ENCODE data around the gene ITIH6. TPM values are rescaled to one million over a fixed set of nuclear protein-coding genes. Genes with fewer than 3 reads are reported as not detected.

The ITIH6 gene
- total RNA-seq, 1 donor: not detected

DNA sequence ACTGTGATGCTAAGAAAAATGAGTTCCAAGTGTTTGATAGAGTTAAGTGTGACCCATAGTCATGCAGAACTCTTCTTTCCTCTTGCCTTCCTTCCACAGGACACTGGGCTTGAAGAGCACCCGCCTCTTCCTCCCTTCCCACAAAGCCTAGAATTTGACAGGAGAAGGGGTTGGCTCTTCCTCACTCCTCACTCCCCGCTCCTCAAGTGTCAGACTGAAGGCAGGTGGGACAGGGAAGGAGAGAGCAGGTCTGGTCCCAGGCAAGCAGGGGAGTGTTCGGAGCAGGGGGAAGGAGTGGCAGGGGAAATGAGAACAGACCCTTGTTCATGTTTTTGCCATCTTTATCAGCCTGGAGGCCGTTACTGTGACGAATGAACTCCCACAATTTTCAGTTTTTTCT, 20.2 kb upstream of the ITIH6 start:
- Histone ChIP-seq H3K4me1 (ENCODE audit: insufficient read depth, low read length) (no peaks in the 10 kb centered on the region), H3K4me2 (ENCODE audit: insufficient read depth, low read length) (no peak overlapping the region), H3K27ac (ENCODE audit: low read depth, low read length) (no peak overlapping the region), H4K20me1 (ENCODE audit: insufficient read depth, low read length) (peaks cover 13% of the 10 kb centered on the region), H3K9me3 (ENCODE audit: low read depth, low read length) (no peaks in the 10 kb centered on the region), H3K79me2 (ENCODE audit: insufficient read depth, low read length) (no peaks in the 10 kb centered on the region), H3K36me3 (ENCODE audit: insufficient read depth, low read length) (peaks cover 28% of the 10 kb centered on the region), H3K27me3 (ENCODE audit: insufficient read depth, low read length) (no peaks in the 10 kb centered on the region), H3K4me3 (ENCODE audit: insufficient read depth, low read length) (no peak overlapping the region), H2AFZ (ENCODE audit: low read length) (no peak overlapping the region)
- no peak for DNase-seq (ENCODE audit: insufficient read length, low spot score, missing footprints)
- TF ChIP-seq, protein P1, sequence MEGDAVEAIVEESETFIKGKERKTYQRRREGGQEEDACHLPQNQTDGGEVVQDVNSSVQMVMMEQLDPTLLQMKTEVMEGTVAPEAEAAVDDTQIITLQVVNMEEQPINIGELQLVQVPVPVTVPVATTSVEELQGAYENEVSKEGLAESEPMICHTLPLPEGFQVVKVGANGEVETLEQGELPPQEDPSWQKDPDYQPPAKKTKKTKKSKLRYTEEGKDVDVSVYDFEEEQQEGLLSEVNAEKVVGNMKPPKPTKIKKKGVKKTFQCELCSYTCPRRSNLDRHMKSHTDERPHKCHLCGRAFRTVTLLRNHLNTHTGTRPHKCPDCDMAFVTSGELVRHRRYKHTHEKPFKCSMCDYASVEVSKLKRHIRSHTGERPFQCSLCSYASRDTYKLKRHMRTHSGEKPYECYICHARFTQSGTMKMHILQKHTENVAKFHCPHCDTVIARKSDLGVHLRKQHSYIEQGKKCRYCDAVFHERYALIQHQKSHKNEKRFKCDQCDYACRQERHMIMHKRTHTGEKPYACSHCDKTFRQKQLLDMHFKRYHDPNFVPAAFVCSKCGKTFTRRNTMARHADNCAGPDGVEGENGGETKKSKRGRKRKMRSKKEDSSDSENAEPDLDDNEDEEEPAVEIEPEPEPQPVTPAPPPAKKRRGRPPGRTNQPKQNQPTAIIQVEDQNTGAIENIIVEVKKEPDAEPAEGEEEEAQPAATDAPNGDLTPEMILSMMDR (IDR thresholded peaks at IDR 0.05; ENCODE audit: extremely low read depth, low read depth, low read length): no peak

DNA sequence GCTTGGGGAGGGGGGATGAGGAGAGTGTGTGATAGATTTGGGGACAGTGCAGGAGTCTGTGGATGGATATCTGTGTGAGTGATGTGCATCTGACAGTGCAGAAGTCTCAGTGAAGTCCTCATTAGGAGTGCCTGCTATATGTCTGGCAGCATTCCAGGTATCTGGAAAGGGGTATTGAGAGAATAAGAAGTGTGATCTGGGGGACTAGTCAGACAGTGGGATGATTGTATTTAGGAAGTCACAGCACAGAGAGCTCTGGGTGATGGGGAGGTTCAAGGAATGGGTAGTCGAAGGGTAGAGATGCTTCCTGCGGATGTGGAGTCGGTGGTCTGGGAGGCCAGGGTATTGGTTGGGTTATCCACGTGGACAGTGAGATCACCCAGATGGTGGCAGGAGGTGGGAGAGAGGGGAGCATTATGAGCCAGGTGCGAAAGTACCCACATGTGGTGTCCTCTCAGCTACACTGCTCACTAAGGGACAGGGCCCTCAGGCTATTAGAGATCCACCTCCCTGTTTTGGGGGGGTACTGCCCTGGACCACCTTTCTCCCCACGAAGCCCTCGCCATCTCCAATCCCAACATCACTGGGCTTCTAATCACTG, 19.3 kb upstream of the ITIH6 start:
- no peak overlapping the region for H3K4me3 ChIP-seq (ENCODE audit: insufficient read depth, low read length)
- H3K79me2 ChIP-seq (ENCODE audit: insufficient read depth, low read length): no peaks in the 10 kb centered on the region
- peaks cover 21% of the 10 kb centered on the region for H4K20me1 ChIP-seq (ENCODE audit: insufficient read depth, low read length)
- DNase-seq (ENCODE audit: insufficient read length, low spot score, missing footprints): no peak
- peaks cover 33% of the 10 kb centered on the region for H3K36me3 ChIP-seq (ENCODE audit: insufficient read depth, low read length)
- no peaks in the 10 kb centered on the region for H3K27me3 ChIP-seq (ENCODE audit: insufficient read depth, low read length)
- H3K4me1 ChIP-seq (ENCODE audit: insufficient read depth, low read length): no peaks in the 10 kb centered on the region
- no peak overlapping the region for H3K4me2 ChIP-seq (ENCODE audit: insufficient read depth, low read length)
- no peak overlapping the region for H2AFZ ChIP-seq (ENCODE audit: low read length)
- H3K27ac ChIP-seq (ENCODE audit: low read depth, low read length): no peak overlapping the region
- no peaks in the 10 kb centered on the region for H3K9me3 ChIP-seq (ENCODE audit: low read depth, low read length)
- TF ChIP-seq, protein P1 (IDR thresholded peaks at IDR 0.05; ENCODE audit: extremely low read depth, low read depth, low read length): no peak

DNA sequence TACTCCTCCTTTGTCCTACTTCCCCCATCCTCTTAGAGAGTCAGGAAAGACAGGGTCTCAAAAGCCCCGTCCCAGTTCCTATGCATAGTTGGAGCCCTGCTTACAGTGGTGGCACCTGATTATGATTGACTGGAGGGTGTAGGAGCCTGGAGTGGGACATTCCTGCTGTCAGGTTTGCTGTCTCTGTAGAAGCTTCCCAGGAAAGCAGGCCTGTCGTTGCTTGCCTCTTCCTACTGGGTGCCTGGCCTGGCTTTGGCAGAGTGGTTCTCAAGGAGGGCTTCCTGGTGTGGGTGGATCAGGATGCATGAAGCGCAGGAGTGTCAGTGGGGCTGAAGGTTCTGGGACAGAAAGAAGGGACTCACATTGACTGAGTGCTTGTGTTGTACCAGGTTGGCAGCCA, 14.3 kb upstream of the ITIH6 start:
- Histone ChIP-seq H3K27me3 (ENCODE audit: insufficient read depth, low read length) (no peaks in the 10 kb centered on the region), H4K20me1 (ENCODE audit: insufficient read depth, low read length) (peaks cover 34% of the 10 kb centered on the region), H3K4me2 (ENCODE audit: insufficient read depth, low read length) (no peak overlapping the region), H3K36me3 (ENCODE audit: insufficient read depth, low read length) (peaks cover 52% of the 10 kb centered on the region), H3K4me3 (ENCODE audit: insufficient read depth, low read length) (no peak overlapping the region), H3K9me3 (ENCODE audit: low read depth, low read length) (no peaks in the 10 kb centered on the region), H3K27ac (ENCODE audit: low read depth, low read length) (no peak overlapping the region), H2AFZ (ENCODE audit: low read length) (no peak overlapping the region), H3K4me1 (ENCODE audit: insufficient read depth, low read length) (no peaks in the 10 kb centered on the region), H3K79me2 (ENCODE audit: insufficient read depth, low read length) (peaks cover 33% of the 10 kb centered on the region)
- TF ChIP-seq, protein P1 (IDR thresholded peaks at IDR 0.05; ENCODE audit: extremely low read depth, low read depth, low read length): no peak
- DNase-seq (ENCODE audit: insufficient read length, low spot score, missing footprints): no peak

DNA sequence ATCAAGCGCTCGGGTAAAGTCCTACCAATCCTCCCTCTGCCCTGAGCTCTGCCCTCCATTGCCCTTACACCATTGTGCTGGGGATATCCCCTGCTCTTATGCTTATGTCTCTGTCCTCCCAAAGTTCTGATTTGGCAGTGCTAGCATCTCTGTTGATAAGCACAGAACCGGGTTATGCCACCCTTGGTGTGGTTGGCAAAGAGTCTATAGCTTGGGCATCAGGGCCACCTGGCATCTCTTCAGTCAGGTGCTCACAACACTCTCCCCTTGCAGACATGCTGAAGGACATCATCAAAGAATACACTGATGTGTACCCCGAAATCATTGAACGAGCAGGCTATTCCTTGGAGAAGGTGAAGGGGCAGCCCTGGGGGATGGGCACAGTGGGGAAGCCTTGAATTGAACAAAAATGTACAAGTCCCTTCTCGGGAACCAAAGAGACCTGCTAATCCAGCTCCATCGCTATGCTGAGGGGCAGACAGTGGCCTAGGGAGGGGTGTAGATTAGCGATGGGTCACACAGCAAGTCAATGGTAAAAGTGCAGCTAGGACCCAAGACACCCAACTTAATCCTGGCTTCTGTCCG, 13.3 kb upstream of the ITIH6 start:
- peak overlapping the region; percentile 85 for H3K4me2 ChIP-seq (ENCODE audit: insufficient read depth, low read length)
- no peak for DNase-seq (ENCODE audit: insufficient read length, low spot score, missing footprints)
- peaks cover 51% of the 10 kb centered on the region for H3K36me3 ChIP-seq (ENCODE audit: insufficient read depth, low read length)
- peaks cover 34% of the 10 kb centered on the region for H4K20me1 ChIP-seq (ENCODE audit: insufficient read depth, low read length)
- no peaks in the 10 kb centered on the region for H3K4me1 ChIP-seq (ENCODE audit: insufficient read depth, low read length)
- no peak overlapping the region for H2AFZ ChIP-seq (ENCODE audit: low read length)
- H3K27me3 ChIP-seq (ENCODE audit: insufficient read depth, low read length): no peaks in the 10 kb centered on the region
- H3K27ac ChIP-seq (ENCODE audit: low read depth, low read length): no peak overlapping the region
- peaks cover 33% of the 10 kb centered on the region for H3K79me2 ChIP-seq (ENCODE audit: insufficient read depth, low read length)
- H3K4me3 ChIP-seq (ENCODE audit: insufficient read depth, low read length): no peak overlapping the region
- no peaks in the 10 kb centered on the region for H3K9me3 ChIP-seq (ENCODE audit: low read depth, low read length)
- TF ChIP-seq, protein P1 (IDR thresholded peaks at IDR 0.05; ENCODE audit: extremely low read depth, low read depth, low read length): no peak

Data from osteoblast (primary cell).